A549 (cell line): ENCODE measurements around the gene ENTR1.

Experiments used
- CTCF ChIP-seq: fragments of >200 bp; sonication (Bioruptor Twin); formaldehyde crosslinking; IDR thresholded peaks from 3 replicates; pipeline ENCODE4 v1.5.1; 2016
- HOXA7 ChIP-seq: fragments of 250-450 bp; sonication (Bioruptor Pico); IDR thresholded peaks from 2 replicates; pipeline ENCODE4 v1.5.0; 2020; ENCODE audit warnings: mild to moderate bottlenecking, moderate library complexity
- MYC ChIP-seq: IDR thresholded peaks from 2 replicates; pipeline ENCODE4 v1.6.1; 2012; ENCODE audit warnings: mild to moderate bottlenecking, inconsistent platforms, low read length, improper control_type of control experiment, borderline replicate concordance
- NPAS2 ChIP-seq: fragments of 250-450 bp; sonication (Bioruptor Pico); IDR thresholded peaks from 2 replicates; pipeline ENCODE4 v1.8.0; 2022; ENCODE audit warnings: mild to moderate bottlenecking, moderate library complexity, borderline replicate concordance
- RAD21 ChIP-seq, 2 experiments: fragments of >200 bp in 1 of 2; sonication (Bioruptor Twin) in 1 of 2; formaldehyde crosslinking in 1 of 2; IDR thresholded peaks in 1 of 2; conservative IDR thresholded peaks in 1 of 2; 2 replicates in 1 of 2; 3 replicates in 1 of 2; pipeline ENCODE4 v1.6.1; 2012 to 2018; ENCODE audit warnings: inconsistent platforms in 1 of 2

- TF ChIP-seq RAD21 (conservative IDR thresholded peaks at IDR 0.05 in 1 of 2, IDR thresholded peaks at IDR 0.05 in 1 of 2): no peak
- TF ChIP-seq CTCF: no peak
- TF ChIP-seq NPAS2 (CRISPR knock-in tag): no peak
- no peak for TF ChIP-seq MYC
- TF ChIP-seq HOXA7 (CRISPR knock-in tag): no peak
Measured at GRCh38 chr9:136381966-136382513, 28.4 kb downstream of the ENTR1 start.
